NT2/D1 (cell line): ENCODE measurements around the gene SLC17A8.

Experiments
- DNase-seq: peaks from one replicate; pipeline ENCODE4 v3.0.0-alpha.2; 2011; ENCODE audit warnings: low read depth, low spot score
- H3K27me3 ChIP-seq: 2 replicates; pipeline ENCODE4 v1.6.0; 2011; ENCODE audit warnings: mild to moderate bottlenecking; ENCODE audit not compliant: insufficient read length, insufficient read depth
- H3K36me3 ChIP-seq: 2 replicates; pipeline ENCODE4 v1.6.1; 2011; ENCODE audit warnings: mild to moderate bottlenecking, low read length, mixed read lengths; ENCODE audit not compliant: insufficient read depth, insufficient read length
- H3K4me1 ChIP-seq: 2 replicates; pipeline ENCODE4 v1.5.1; 2011; ENCODE audit not compliant: insufficient read depth, insufficient read length
- H3K4me3 ChIP-seq: 2 replicates; pipeline ENCODE4 v1.5.1; 2011; ENCODE audit warnings: low read depth; ENCODE audit not compliant: insufficient read length
- H3K9ac ChIP-seq: 2 replicates; pipeline ENCODE4 v1.6.0; 2011; ENCODE audit warnings: low read depth; ENCODE audit not compliant: insufficient read length
- H3K9me3 ChIP-seq: 2 replicates; pipeline ENCODE4 v1.5.1; 2011; ENCODE audit warnings: mild to moderate bottlenecking, low read length; ENCODE audit not compliant: insufficient read depth
- SUZ12 ChIP-seq: IDR thresholded peaks from 2 replicates; pipeline ENCODE4 v1.6.1; 2011; ENCODE audit not compliant: insufficient read length, insufficient read depth; ENCODE audit errors: extremely low read depth
- YY1 ChIP-seq: IDR thresholded peaks from 2 replicates; pipeline ENCODE4 v1.6.1; 2011; ENCODE audit not compliant: insufficient read length, insufficient read depth
- ZNF274 ChIP-seq: IDR thresholded peaks from 2 replicates; pipeline ENCODE4 v1.6.1; 2011; ENCODE audit warnings: mild to moderate bottlenecking, low read depth, low read length

Gene SLC17A8

DNA sequence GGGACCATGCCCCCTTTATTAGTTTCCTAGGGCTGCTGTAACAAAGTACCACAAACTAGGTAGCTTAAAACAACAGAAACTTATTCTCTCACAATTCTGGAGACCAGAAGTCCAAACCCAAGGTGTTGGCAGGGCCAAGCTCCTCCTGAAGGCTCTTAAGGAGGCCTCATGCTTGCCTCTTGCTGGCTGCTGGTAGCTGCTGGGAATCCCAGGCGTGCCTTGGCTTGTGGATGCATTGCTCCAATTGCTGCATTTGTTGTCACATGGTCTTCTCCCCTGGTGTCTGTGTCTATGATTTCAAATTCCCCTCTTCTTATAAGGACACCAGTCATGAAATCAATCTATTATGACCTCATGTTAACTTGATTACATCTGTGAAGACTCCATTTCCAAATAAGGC lies 11.2 kb downstream of the SLC17A8 start:
- no peak for DNase-seq
- no peaks in the 10 kb centered on the region for H3K36me3 ChIP-seq
- no peak overlapping the region for H3K4me3 ChIP-seq
- H3K9ac ChIP-seq = no peak overlapping the region
- no peaks in the 10 kb centered on the region for H3K4me1 ChIP-seq
- TF ChIP-seq ZNF274 (no peak), SUZ12 (no peak), YY1 (no peak)
- H3K9me3 ChIP-seq = peaks cover 8% of the 10 kb centered on the region; the same call in 1 of the 2 replicates
- H3K27me3 ChIP-seq = peaks cover 53% of the 10 kb centered on the region

DNA sequence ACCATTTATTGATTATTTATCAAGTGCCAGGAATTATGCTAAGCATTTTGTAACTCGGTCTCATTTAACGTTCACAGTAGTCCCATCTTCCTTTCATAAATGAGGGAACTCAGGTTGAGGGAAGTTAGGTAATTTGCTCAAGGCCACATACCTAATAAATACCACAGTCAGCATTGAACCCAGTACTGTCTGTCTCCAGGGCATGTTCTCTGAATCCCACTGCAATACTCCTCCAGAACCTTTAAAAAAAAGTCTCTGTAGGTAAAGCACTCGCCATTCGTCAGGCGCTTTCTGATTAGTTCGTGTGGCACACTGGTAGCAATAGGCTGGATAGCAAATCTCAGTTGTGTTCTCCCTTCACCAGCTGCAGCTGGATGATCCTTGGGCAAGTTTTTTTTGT lies 14.3 kb downstream of the SLC17A8 start:
- Histone ChIP-seq H3K4me1 (peaks cover 2% of the 10 kb centered on the region), H3K36me3 (no peaks in the 10 kb centered on the region), H3K9ac (no peak overlapping the region), H3K9me3 (peaks cover 8% of the 10 kb centered on the region; the same call in 1 of the 2 replicates), H3K4me3 (no peak overlapping the region), H3K27me3 (peaks cover 80% of the 10 kb centered on the region)
- TF ChIP-seq YY1 (no peak), ZNF274 (no peak), SUZ12 (no peak)
- DNase-seq = no peak

GRCh38 chr12:100372853-100373640 lies 16.2 kb downstream of the SLC17A8 start:
- TF ChIP-seq SUZ12 = no peak
- TF ChIP-seq ZNF274 = no peak
- TF ChIP-seq YY1 = no peak
- H3K9me3 ChIP-seq = peaks cover 8% of the 10 kb centered on the region; the same call in 1 of the 2 replicates
- peaks cover 89% of the 10 kb centered on the region for H3K27me3 ChIP-seq
- peaks cover 2% of the 10 kb centered on the region for H3K4me1 ChIP-seq
- peak; percentile 71 for DNase-seq
- H3K4me3 ChIP-seq = no peak overlapping the region
- H3K36me3 ChIP-seq = no peaks in the 10 kb centered on the region
- H3K9ac ChIP-seq = no peak overlapping the region

GRCh38 chr12:100375038-100375735 lies 18.3 kb downstream of the SLC17A8 start:
- H3K4me1 ChIP-seq = peaks cover 2% of the 10 kb centered on the region
- DNase-seq = no peak
- no peaks in the 10 kb centered on the region for H3K9me3 ChIP-seq
- peaks cover 81% of the 10 kb centered on the region for H3K27me3 ChIP-seq
- H3K36me3 ChIP-seq = no peaks in the 10 kb centered on the region
- H3K4me3 ChIP-seq = no peak overlapping the region
- TF ChIP-seq SUZ12 = no peak
- no peak for TF ChIP-seq ZNF274
- TF ChIP-seq YY1 = no peak
- H3K9ac ChIP-seq = no peak overlapping the region

GRCh38 chr12:100376161-100376560 lies 19.3 kb downstream of the SLC17A8 start:
- Histone ChIP-seq H3K4me1 (peaks cover 2% of the 10 kb centered on the region), H3K4me3 (no peak overlapping the region), H3K27me3 (peaks cover 78% of the 10 kb centered on the region), H3K9me3 (no peaks in the 10 kb centered on the region), H3K9ac (no peak overlapping the region), H3K36me3 (no peaks in the 10 kb centered on the region)
- DNase-seq = no peak
- TF ChIP-seq SUZ12 (no peak), YY1 (no peak), ZNF274 (no peak)

- H3K36me3 ChIP-seq = no peaks in the 10 kb centered on the region
- H3K27me3 ChIP-seq = peaks cover 30% of the 10 kb centered on the region
- H3K9ac ChIP-seq = no peak overlapping the region
- H3K4me1 ChIP-seq = no peaks in the 10 kb centered on the region
- no peak overlapping the region for H3K4me3 ChIP-seq
- no peak for TF ChIP-seq ZNF274
- no peak for TF ChIP-seq SUZ12
- no peak for TF ChIP-seq YY1
- no peak for DNase-seq
- no peaks in the 10 kb centered on the region for H3K9me3 ChIP-seq
Observed at GRCh38 chr12:100381379-100381778, 24.5 kb downstream of the SLC17A8 start.

DNA sequence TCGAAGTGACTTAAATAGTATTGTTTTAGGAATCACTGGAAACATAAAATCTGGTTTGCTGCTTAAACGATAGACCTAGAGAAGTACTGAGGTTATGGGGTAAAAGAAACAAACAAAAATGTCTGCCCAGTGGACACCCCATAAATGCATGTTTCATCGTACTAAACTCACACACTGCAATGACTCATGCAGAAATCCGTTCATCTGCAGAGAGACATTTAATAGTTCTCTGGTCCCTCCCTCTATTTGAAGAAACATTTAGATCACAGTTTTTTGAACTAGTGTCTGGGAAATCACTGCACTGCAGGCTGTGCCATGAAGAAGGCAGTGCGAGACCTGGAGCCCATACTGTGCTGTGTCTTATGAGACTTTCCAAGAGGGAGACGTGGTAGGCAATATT lies 25.5 kb downstream of the SLC17A8 start:
- no peak for TF ChIP-seq YY1
- DNase-seq = no peak
- no peak overlapping the region for H3K4me3 ChIP-seq
- H3K36me3 ChIP-seq = no peaks in the 10 kb centered on the region
- H3K27me3 ChIP-seq = peaks cover 21% of the 10 kb centered on the region
- H3K9ac ChIP-seq = no peak overlapping the region
- H3K4me1 ChIP-seq = no peaks in the 10 kb centered on the region
- H3K9me3 ChIP-seq = no peaks in the 10 kb centered on the region
